ENCODE results near the gene SEMA6A. TPM values are rescaled to one million over a fixed set of nuclear protein-coding genes. Genes with fewer than 3 reads are reported as not detected.

Gene SEMA6A
- total and polyA plus RNA-seq, 9 of the 15 experiments (the other 6 are each of a cell fraction or from before 2014, with no cell fraction given): 0.04 to 0.42 (median 0.18) TPM; not detected in 5

DNA sequence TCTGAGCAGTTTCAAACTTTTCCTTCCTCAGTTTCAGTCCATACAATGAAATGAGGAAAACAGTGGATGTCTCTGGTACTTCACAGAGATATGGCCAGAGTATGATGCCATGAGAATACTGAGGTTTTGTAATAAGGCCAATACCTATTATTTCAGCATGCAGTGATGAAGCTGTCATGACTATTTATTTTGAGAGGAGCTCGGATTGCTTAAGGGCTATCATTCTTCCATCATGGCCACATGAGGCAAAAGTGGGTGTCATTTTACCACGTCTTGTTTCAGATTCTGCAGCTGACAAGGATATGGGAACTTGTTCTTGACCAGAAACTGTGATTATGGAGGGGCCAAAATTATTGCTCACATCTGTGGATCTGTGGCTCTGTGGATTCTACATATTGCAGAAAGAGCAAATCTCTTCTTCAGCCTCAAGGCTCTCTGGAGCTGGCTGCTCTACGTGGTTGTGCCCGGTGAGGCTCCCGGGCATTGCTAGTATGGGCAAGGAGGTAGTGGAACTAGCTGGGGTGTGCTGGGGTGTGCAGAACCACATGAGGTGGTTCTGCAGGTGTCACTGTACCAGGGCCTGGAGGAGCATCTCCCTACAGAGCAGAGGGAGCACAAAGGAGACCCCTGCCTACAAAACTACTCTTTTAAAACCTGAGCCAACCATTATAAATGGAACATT, 180.3 kb downstream of the SEMA6A start (continued):
- TF ChIP-seq, protein P1, sequence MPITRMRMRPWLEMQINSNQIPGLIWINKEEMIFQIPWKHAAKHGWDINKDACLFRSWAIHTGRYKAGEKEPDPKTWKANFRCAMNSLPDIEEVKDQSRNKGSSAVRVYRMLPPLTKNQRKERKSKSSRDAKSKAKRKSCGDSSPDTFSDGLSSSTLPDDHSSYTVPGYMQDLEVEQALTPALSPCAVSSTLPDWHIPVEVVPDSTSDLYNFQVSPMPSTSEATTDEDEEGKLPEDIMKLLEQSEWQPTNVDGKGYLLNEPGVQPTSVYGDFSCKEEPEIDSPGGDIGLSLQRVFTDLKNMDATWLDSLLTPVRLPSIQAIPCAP (CRISPR knock-in tag; IDR thresholded peaks at IDR 0.05; ENCODE audit: borderline replicate concordance): no peak
- TF ChIP-seq ZNF253 (CRISPR knock-in tag; conservative IDR thresholded peaks at IDR 0.05) (no peak), ZFP36 (IDR thresholded peaks at IDR 0.05; ENCODE audit: low read depth, low read length, partially characterized antibody) (no peak), CBFB (CRISPR knock-in tag; IDR thresholded peaks at IDR 0.05) (no peak), CBX1 (IDR thresholded peaks at IDR 0.05; ENCODE audit: low read depth) (no peak), ZNF699 (CRISPR knock-in tag; IDR thresholded peaks at IDR 0.05; ENCODE audit: insufficient replicate concordance) (no peak), SMARCA4 (IDR thresholded peaks at IDR 0.05) (no peak), FOXA3 (CRISPR knock-in tag; conservative IDR thresholded peaks at IDR 0.05 in 1 of 2, IDR thresholded peaks at IDR 0.05 in 1 of 2) (no peak), KHSRP (IDR thresholded peaks at IDR 0.05) (no peak), BRD4 (IDR thresholded peaks at IDR 0.05) (no peak), SREBF2 (CRISPR knock-in tag; IDR thresholded peaks at IDR 0.05) (no peak)

Data from K562 (cell line).